Measurements from ENCODE around the gene ALKBH1.

ALKBH1 gene

DNA sequence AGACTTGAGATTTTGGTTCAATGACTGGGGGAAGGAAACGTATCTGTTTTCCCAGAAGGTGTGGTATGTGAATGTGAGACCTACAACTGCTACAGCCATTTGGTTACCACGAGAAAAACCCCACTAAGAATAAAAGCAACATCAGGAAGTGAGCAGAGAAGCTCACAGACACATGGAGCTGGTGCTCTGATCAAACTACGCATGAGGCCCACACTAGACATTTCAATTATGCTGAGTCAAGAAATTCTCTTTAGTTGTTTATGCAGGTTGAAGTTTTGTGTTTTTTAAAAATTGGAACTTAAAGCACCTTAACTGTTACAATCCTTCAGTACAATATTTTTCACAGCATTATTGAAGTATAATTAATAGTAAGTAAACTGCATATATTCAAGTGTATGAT, 82.5 kb downstream of the ALKBH1 start:
- no peak for DNase-seq (ENCODE audit: low read depth in 2 of 3, low spot score in 2 of 3)

DNA sequence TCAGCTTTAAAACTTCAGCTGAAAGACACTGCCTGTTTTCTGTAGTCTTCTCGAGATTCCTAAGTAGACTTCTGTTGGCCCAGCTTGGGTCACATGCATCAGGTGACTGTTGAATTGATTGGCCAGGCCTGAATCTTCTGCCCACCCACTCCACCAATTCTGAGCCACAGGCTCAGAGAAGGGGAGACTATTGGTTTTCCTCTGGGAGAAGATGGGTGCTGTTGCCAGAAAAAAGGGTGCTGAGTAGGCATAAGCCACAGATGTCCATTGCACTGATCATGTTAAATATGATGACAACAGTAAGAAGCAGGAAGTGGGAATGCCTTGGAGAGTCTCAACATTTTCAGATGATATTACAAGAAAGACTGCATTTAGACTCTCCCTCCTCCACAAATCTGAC, 84.6 kb downstream of the ALKBH1 start:
- no peak for DNase-seq (ENCODE audit: low read depth in 2 of 3, low spot score in 2 of 3)

All from activated CD8-positive, alpha-beta memory T cell treated with anti-CD3 and anti-CD28 coated beads for 48 hours (primary cell).